DMS153 treated with DMSO at 0.1 percent for 48 hours (cell line): ENCODE data around the gene SBF2.
"Not testable (repeated sequence)": the region's sequence is repeated elsewhere in the genome, so short reads cannot be mapped to it uniquely, and the experiment has no call there.

ENCODE experiments used
- DNase-seq: peaks from one replicate; lab custom pipeline; 2025; ENCODE audit not compliant: unreplicated experiment; lab: John Stamatoyannopoulos, UW

The SBF2 gene

DNA sequence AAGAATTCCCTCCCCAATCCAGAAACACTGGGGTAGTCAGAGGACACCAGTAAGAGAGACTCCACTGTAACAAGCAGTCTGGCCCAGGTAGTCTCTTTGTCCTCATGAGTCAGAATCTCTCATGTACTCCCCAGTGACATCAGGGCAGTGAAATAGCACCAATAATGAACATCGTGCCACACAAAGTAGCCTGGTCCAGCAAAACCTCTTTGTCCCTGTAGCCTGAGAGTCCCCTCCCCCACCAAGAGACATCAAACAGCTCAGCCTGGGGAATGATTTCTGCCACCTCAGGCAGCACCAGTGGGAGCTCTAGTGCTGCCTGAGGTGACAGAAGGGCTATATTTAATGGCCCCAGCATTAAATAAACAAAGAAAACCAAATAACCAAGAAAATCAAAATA lies 88.1 kb downstream of the SBF2 start:
- DNase-seq = no peak

DNA sequence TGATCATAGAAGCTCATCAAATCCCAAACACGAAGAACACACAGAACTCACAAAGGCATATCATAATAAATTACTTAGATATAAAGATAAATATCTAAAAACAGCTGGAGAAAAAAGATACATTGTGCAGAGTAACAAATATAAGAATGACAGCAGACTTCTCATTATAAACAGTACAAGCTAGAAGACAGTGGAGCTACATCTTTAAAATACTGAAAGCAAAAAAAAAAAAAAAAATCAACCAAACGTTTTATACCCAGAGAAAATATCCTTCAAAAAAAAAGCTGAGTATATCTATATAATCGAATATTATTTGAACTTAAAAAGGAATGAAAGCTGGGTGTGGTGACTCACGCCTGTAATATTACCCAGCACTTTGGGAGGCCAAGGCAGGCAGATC lies 90.0 kb downstream of the SBF2 start:
- DNase-seq = no peak

DNA sequence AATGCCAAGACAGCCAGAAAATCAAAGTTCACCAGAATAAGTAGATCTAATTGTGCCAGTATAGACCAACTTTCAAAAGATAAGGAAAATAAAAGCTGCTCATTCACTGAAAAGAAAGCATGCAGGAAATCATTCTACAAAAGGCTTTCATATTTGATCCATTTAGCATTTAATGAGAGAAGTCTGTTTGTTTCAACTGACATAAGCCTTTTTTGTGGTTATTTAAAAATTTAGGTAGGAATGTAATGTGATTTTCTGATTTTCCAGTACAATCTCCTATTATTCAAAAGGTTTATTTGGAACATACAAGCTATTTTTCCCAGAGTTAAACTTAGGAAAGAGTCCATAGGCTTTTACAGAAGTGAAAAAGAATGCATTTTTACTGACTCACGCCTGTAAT lies 92.7 kb downstream of the SBF2 start:
- no peak for DNase-seq

DNA sequence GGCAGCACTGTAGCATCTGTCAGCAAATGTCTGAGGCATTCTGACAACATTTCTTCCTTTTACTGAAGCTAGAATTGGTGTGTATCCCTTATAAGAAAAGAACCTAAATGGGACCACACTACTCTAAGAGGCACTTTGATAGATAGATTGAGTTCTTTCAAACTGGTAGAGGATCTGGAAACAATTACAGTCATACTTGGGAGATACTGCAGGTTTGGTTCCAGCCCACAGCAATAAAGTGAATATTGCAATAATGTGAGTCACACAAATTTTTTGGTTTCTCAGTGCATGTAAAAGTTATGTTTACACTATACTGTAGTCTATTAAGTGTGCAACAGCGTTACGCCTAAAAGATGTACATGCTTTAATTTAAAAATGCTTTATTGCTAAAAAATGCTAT lies 96.9 kb downstream of the SBF2 start:
- DNase-seq = no peak

DNA sequence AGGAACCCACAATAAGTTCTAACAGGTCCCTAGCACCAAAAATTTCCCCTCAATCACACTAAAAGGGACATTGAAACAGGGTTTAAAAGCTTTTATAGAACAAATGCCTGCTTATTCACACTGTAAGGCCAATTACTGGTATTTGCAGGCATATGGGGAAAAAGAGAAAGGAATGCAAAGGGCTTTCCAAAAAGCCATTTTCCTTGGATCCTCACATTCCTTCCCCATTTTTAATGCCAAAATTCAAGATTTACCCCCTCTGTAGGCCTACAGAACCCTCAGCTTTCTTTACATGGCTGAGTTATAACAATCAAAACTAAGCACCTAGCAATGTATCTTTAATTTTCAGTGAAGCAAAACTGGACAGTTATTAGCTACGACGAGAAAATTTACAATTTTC lies 102.0 kb downstream of the SBF2 start:
- DNase-seq = no peak

DNA sequence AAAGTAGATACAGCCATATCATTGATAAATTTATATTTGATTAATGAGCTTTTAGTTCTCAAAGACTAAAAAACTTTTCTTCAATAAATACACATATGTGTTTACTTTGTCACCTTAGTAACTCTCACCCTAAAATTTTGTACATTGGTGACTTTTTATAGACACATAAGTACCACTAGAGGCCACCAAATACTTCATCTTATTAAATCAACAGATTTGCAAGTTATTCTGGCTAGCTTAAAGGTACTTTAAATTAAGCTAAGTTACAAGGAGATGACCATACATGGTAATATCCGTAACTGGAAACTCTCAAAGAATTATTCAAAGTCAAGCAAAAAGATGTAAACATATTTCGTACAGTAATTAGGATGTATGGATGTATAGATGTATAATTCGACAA lies 112.2 kb downstream of the SBF2 start:
- no peak for DNase-seq

DNA sequence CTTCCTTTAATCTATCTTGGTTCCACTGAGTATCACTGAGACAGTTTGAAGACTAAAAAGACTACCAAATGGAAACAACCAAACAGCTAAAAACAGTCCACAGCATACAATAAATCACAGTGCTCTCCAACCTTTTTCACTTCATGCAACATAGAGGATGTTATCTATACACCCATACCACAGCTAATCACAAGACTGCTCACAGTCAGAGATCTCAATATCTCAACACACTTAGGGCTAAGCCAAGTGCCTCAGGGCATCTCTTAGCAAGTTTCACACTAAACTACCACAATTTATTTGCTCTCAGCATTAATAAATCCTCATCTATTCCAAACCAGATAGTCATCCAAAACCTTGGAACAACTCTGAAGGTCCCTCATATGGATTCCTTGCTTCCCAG lies 129.4 kb downstream of the SBF2 start:
- no peak for DNase-seq

DNA sequence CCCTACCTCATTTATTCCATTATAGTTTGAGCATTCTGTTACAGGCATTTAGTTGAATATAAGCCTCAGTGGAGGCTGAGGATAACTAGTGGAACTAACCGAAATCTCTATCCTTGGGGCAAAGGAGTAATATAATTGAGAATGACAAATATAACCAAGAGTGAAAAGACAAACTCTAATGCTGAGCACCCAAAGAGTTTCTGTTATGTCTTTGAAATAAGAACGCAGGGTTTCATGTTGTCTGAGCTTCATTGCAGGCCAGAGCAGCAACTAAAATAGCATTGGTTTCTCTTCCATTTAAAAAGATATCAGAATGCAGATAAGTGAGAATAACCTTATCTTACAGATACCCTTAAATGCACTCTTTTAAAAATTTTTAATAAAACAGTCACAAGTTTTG lies 131.8 kb downstream of the SBF2 start:
- DNase-seq = no peak

DNA sequence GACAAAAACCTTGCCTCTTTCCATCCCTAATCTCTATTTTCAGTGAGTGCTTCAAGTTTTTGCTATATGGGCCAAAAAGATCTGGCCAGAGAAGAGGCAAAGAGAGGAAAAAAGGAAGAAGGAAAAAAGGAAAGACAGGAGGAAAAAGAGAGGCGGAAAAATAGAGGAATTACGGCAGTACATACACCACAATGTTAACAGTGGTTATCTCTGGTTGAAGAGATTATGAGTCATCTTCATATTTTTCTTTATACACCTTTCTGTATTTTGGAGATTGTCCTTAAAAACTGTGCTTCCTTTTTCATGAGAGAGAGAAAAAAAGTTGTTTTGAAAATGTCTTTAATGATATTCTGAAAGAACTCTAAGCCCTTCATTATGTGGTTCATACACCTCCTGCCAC lies 133.7 kb downstream of the SBF2 start:
- no peak for DNase-seq

DNA sequence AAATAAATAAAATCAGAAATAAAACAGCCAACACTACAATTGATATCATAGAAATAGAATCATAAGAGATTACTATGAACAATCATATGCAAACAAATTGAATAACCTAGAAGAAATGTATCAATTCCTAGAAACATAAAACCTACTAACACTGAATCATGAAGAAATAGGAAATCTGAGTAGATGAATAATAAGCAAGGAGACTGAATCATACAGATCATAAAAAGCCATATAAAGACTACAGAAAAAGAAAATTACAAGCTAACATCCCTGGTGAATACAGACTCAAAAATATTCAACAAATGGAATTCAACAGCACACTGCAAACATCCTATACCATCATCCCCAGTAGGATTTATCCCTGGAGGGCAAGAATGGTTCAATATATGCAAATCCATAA lies 135.6 kb downstream of the SBF2 start:
- no peak for DNase-seq

DNA sequence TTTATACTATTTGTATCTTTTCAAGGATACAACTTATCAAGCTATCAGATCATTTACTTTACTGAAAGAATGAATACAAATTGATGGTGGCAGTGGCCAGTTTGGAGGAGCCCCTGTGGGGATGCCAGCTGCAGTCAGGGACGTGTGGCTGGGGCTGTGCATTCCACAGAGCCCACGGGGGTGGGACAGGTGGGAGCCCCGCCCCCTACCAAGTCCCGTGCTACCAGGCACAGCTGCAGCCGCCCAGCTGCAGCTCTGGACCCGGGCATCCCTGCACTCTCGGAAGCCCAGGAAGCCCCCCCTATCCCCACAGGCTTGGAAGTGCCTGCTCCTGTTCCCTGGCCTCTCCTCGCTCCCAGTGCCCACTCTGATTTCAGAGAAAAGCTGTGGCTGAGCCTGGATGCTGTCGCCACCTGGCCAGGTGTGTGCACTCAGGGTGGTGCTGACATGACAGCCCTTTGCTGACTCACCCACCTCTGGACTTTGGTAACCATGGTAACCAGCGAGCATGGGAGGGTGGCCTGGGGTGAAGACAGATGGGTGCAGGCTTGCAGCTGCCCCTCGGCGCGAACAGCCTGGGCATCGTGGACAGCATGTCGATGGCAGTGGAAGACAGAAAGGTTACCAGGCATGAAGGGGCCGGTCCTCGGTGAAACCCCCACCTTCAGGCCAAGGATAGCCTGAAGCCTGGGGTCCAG lies 138.1 kb downstream of the SBF2 start:
- no peak for DNase-seq

DNA sequence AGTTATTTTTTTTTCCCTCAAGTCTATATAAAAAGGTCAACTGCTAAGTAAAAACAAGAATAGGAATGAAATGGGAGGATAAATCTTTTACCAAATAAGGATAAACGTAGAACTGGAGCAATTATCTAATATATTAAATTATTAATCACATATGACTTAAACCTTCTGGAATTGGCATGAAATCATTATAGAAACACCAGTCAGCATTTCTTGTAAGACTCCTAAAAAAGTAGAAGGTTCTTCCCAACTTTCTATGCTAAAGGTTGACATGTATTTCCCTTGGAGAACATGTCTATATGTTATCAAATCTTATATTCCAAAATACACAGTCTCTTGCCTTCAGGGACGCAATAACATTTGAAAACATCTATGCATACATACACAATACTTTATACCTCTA lies 143.2 kb downstream of the SBF2 start:
- DNase-seq = no peak

DNA sequence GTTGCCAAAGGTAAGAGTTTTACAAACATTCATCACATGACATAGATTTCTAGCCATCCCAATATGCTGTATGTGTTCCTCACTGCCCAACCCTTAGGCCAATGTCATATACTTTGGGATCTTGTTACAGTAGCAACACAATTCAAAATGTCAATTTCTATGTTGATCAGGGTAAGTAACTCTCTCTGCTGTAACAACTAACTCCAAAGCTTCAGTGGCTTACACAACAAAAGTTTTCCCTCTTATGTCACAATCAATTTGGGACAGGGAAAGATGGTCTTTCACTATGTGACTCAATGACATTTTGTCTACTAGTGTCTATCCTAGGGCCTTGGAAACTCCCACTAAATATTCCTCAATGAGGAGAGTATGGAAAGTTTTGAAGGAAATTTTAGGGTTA lies 144.5 kb downstream of the SBF2 start:
- DNase-seq = no peak

DNA sequence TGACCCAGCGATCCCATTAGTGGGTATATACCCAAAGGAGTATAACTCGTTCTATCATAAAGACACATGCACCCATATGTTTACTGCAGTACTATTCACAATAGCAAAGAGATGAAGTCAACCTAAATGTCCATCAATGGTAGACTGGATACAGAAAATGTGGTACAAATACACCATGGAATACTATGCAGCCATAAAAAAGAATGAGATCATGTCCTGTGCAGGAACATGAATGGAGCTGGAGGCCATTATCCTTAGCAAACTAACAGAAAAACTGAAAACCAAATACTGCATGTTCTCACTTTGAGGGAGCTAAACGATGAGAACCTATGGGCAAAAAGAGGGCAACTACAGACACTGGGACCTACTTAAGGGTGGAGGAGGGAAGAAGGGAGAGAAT lies 146.8 kb downstream of the SBF2 start:
- DNase-seq = no peak

DNA sequence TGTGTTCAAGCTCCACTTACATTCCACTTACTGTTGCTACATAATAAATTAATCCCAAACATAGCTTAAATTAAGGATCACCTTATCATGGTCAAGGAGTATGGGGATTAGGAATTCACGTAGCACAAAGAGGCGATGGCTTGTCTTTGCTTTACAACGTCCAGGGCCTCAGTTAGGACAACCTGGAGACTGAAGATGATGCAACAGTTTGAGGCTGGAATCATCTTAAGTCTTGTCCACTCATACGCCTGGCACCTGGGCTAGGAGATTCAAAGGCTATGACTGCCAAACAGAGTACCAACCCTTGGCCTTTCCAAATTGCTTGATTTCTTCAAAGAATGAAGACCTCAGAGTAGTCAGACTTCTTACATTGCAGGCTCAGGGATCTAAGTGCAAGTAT lies 149.1 kb downstream of the SBF2 start:
- DNase-seq = no peak

DNA sequence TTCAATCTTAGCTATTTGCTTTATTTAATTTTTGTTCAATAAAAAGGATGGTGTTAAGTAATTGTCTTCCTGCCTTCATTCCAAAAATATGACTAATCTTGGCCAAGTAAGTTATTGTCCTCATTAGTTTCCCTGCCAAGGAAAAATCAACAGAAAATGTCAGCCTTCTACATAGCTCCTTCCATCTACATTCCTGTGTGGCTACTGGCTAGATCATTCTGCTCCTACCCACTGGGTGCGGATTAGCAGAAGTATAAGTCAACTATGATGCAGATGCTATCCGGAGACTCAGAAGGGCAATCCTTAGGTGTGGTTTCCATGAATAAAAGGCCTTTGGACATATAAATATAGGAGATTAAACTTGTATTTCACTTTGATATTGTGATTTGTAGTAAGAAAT lies 154.4 kb downstream of the SBF2 start:
- DNase-seq = no peak

DNA sequence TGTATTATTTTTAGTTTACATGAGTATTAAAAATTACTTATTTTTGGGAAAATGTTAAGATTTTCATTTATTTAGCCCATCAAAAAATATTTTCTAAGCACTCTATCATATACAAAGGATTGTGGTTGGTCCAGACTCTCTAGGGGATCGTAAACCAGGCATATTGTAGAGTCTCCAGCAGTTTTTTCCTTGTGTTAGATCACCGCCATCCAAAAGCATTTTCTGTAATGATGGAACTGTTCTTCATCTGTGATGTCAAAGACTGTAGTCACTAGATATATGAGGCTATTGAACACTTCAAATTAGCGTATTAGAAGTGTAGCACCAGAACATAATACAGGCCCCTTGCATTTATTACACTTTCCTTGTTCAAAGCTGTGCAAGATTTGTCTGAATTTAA lies 154.9 kb downstream of the SBF2 start:
- no peak for DNase-seq

DNA sequence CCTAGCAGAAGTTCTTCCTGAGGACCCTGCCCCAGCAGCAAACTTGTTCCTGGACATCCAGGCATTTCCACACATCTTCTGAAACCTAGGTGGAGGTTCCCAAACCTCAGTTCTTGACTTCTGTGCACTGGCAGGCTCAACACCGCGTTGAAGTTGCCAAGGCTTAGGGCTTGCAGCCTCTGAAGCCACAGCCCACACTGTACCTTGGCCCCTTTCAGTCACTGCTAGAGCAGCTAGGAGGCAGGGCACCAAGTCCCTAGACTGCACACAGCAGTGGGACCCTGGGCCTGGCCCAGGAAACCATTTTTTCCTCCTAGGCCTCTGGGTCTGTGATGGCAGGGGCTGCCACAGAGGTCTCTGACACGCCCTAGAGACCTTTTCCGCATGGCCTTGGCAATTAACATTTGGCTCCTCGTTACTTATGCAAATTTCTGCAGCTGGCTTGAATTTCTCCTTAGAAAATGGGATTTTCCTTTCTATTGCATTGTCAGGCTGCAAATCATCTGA lies 159.0 kb downstream of the SBF2 start:
- DNase-seq = no peak

DNA sequence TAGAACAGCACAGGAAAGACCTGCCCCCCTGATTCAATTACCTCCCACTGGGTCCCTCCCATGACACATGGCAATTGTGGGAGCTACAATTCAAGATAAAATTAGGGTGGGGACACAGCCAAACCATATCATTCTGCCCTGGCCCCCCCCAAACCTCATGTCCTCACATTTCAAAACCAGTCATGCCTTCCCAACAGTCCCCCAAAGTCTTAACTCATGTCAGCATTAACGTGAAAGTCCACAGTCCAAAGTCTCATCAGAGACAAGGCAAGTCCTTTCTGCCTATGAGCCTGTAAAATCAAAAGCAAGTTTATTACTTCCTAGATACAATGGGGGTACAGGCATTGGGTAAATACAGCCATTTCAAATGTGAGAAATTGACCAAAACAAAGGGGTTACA lies 159.8 kb downstream of the SBF2 start:
- not testable (repeated sequence) for DNase-seq

DNA sequence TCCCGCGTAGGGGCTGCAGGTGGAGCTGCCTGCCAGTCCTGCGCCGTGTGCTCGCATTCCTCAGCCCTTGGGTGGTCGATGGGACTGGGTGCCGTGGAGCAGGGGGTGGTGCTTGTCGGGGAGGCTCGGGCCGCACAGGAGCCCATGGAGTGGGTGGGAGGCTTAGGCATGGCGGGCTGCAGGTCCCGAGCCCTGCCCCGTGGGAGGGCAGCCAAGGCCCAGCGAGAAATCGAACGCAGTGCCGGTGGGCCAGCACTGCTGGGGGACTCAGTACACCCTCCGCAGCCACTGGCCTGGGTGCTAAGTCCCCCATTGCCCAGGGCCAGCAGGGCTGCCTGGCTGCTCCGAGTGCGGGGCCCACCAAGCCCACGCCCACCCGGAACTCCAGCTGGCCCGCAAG lies 160.8 kb downstream of the SBF2 start:
- DNase-seq = not testable (repeated sequence)

DNA sequence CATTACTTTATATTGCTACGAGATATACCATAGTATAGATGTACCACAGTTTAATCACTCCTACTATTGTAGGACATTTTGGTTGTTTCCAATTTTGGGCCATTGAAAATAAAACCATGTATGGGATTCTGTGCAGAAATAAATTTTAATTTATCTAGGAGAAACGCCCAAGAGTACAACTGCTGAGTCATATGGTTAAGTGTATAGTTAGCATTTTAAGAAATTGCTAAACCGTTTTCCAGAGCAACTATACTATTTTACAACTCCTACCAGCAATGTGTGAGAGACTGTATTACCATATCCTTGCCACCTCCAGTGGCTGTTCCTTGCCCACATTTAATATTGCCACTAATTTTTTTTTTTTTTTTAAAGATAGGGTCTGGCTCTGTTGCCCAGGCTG lies 163.1 kb downstream of the SBF2 start:
- no peak for DNase-seq

DNA sequence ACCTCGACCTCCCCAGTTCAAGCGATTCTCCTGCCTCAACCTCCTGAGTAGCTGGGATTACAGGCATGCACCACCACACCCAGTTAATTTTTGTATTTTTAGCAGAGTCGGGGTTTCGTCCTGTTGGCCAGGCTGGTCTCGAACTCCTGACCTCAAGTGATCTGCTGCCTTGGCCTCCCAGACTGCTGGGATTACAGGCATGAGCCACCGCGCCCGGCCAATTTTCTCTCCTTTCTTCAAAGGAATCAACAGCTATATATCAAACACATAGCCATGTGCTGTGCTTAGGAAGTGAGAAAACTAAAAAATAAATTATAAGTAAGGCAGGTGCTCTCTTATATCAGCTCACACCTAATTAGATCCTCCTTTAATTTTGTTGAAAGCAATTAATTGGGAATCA lies 164.8 kb downstream of the SBF2 start:
- DNase-seq = not testable (repeated sequence)

DNA sequence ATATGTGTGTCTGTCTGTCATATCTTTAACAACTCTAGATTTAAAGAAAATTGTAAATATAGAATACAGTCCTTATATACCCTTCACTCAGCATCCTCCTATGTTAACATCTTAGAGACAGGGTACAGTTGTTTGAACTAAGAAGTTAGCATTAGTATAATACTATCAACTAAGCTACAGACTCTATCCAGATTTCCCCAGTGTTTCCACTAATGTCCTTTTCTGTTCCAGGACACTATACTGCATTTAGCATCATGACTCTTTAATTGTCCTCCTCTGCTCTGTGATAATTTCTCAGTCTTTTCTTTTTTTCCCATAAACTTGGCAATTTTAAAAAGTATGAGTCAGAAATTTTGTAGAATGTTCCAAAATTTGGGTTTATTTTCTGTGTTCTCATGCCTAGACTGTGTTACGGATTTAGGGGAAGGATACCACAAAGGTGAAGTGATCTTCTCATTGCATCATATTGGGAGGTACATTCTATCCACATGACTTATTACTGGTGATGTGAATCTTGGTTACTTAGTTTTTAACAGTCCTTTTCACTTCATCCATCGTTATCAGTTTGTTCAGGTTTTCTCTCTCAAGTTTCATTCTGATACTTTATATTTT lies 168.4 kb downstream of the SBF2 start:
- DNase-seq = no peak
